ENCODE data around the gene MCRIP2. TPM values are rescaled to one million over a fixed set of nuclear protein-coding genes. Genes with fewer than 3 reads are reported as not detected.

MCRIP2 gene
- total RNA-seq (2022; extraction: Qiagen RNA extraction): 16.7 to 43.3 TPM (median 41.7 TPM) in 5 replicates

GRCh38 chr16:641326-642188 lies at the start of gene MCRIP2:
Gene MCRIP2, plus strand, starts transcription at chr16:641828. Its CDS starts 164 bp downstream, at chr16:641992.

GRCh38 chr16:630815-631405 lies 10.7 kb upstream of the MCRIP2 start, which contains the start of gene WFIKKN1:
Gene WFIKKN1, plus strand, starts transcription at chr16:630985. Its CDS starts 269 bp downstream, at chr16:631254.

GRCh38 chr16:636206-637080 lies 5.2 kb upstream of the MCRIP2 start, which contains the start of gene METTL26:
Gene METTL26, minus strand, starts transcription at chr16:636305. Its CDS starts 15 bp downstream, at chr16:636290.

GRCh38 chr16:648781-649589 lies 7.4 kb downstream of the MCRIP2 start, which contains the start of gene WDR90:
Gene WDR90, plus strand, starts transcription at chr16:649365. Its CDS starts 52 bp downstream, at chr16:649417.

GRCh38 chr16:667780-668518 lies 26.3 kb downstream of the MCRIP2 start, which contains the start of gene RHOT2:
Gene RHOT2, plus strand, starts transcription at chr16:668132. Its CDS starts 68 bp downstream, at chr16:668200.

GRCh38 chr16:674968-675883 lies 33.6 kb downstream of the MCRIP2 start, which contains the start of gene RHBDL1:
Gene RHBDL1, plus strand, starts transcription at chr16:675671. Its CDS starts 120 bp downstream, at chr16:675791.

GRCh38 chr16:679814-680624 lies 38.4 kb downstream of the MCRIP2 start, which contains the start of gene STUB1:
Gene STUB1, plus strand, starts transcription at chr16:680410. Its CDS starts 116 bp downstream, at chr16:680526.

GRCh38 chr16:684071-684794 lies 42.6 kb downstream of the MCRIP2 start, which contains the start of gene JMJD8:
Gene JMJD8, minus strand, starts transcription at chr16:684334. Its CDS starts 15 bp downstream, at chr16:684319.

Other genes with a start within 250 kb of the MCRIP2 start
- 288 to 451 TPM (median 424 TPM) in 5 replicates for gene NME4, start 244.6 kb upstream of the MCRIP2 start, total RNA-seq (2022; extraction: Qiagen RNA extraction)
- 20.9 to 31.4 TPM (median 26.9 TPM) in 5 replicates for gene DECR2, start 239.9 kb upstream of the MCRIP2 start, total RNA-seq (2022; extraction: Qiagen RNA extraction)
- gene RAB11FIP3, start 216.2 kb upstream of the MCRIP2 start, total RNA-seq (2022; extraction: Qiagen RNA extraction): 22.9 to 30.3 TPM (median 25.1 TPM) in 5 replicates
- gene CAPN15, start 114.1 kb upstream of the MCRIP2 start, total RNA-seq (2022; extraction: Qiagen RNA extraction): 39.5 to 81.2 TPM (median 72.0 TPM) in 5 replicates
- 0.09 to 0.24 TPM (median 0.20 TPM) in 5 replicates for gene PRR35, start 81.4 kb upstream of the MCRIP2 start, total RNA-seq (2022; extraction: Qiagen RNA extraction)
- gene NHLRC4, start 74.8 kb upstream of the MCRIP2 start, total RNA-seq (2022; extraction: Qiagen RNA extraction): 0.06 to 0.26 TPM (median 0.19 TPM) in 5 replicates
- 26.9 to 42.7 TPM (median 40.1 TPM) in 5 replicates for gene PIGQ, start 71.9 kb upstream of the MCRIP2 start, total RNA-seq (2022; extraction: Qiagen RNA extraction)
- 12.0 to 18.7 TPM (median 17.9 TPM) in 5 replicates for gene RAB40C, start 51.8 kb upstream of the MCRIP2 start, total RNA-seq (2022; extraction: Qiagen RNA extraction)
- gene WFIKKN1, start 10.8 kb upstream of the MCRIP2 start, total RNA-seq (2022; extraction: Qiagen RNA extraction): 0.08 to 0.23 TPM (median 0.12 TPM) in 5 replicates
- gene METTL26, start 5.5 kb upstream of the MCRIP2 start, total RNA-seq (2022; extraction: Qiagen RNA extraction): 80.9 to 144 TPM (median 141 TPM) in 5 replicates
- gene WDR90, start 7.5 kb downstream of the MCRIP2 start, total RNA-seq (2022; extraction: Qiagen RNA extraction): 16.0 to 32.2 TPM (median 30.2 TPM) in 5 replicates
- 60.6 to 101 TPM (median 96.1 TPM) in 5 replicates for gene RHOT2, start 26.3 kb downstream of the MCRIP2 start, total RNA-seq (2022; extraction: Qiagen RNA extraction)
- gene RHBDL1, start 33.8 kb downstream of the MCRIP2 start, total RNA-seq (2022; extraction: Qiagen RNA extraction): 0.59 to 1.8 TPM (median 1.6 TPM) in 5 replicates
- 86.5 to 131 TPM (median 118 TPM) in 5 replicates for gene STUB1, start 38.6 kb downstream of the MCRIP2 start, total RNA-seq (2022; extraction: Qiagen RNA extraction)
- gene JMJD8, start 42.5 kb downstream of the MCRIP2 start, total RNA-seq (2022; extraction: Qiagen RNA extraction): 63.7 to 89.3 TPM (median 78.2 TPM) in 5 replicates
- gene WDR24, start 48.6 kb downstream of the MCRIP2 start, total RNA-seq (2022; extraction: Qiagen RNA extraction): 3.6 to 6.4 TPM (median 5.8 TPM) in 5 replicates
- 9.5 to 15.8 TPM (median 11.2 TPM) in 5 replicates for gene FBXL16, start 64.0 kb downstream of the MCRIP2 start, total RNA-seq (2022; extraction: Qiagen RNA extraction)
- 73.6 to 219 TPM (median 212 TPM) in 5 replicates for gene METRN, start 73.3 kb downstream of the MCRIP2 start, total RNA-seq (2022; extraction: Qiagen RNA extraction)
- gene ANTKMT, start 79.3 kb downstream of the MCRIP2 start, total RNA-seq (2022; extraction: Qiagen RNA extraction): 29.5 to 66.7 TPM (median 62.5 TPM) in 5 replicates
- gene CCDC78, start 84.6 kb downstream of the MCRIP2 start, total RNA-seq (2022; extraction: Qiagen RNA extraction): 4.4 to 8.3 TPM (median 6.5 TPM) in 5 replicates
- 16.9 to 23.5 TPM (median 18.9 TPM) in 5 replicates for gene HAGHL, start 85.3 kb downstream of the MCRIP2 start, total RNA-seq (2022; extraction: Qiagen RNA extraction)
- gene CIAO3, start 99.2 kb downstream of the MCRIP2 start, total RNA-seq (2022; extraction: Qiagen RNA extraction): 19.6 to 30.1 TPM (median 28.3 TPM) in 5 replicates
- 2.6 to 3.3 TPM (median 2.9 TPM) in 5 replicates for gene MSLN, start 118.9 kb downstream of the MCRIP2 start, total RNA-seq (2022; extraction: Qiagen RNA extraction)
- gene RPUSD1, start 146.6 kb downstream of the MCRIP2 start, total RNA-seq (2022; extraction: Qiagen RNA extraction): 34.6 to 64.0 TPM (median 51.9 TPM) in 5 replicates
- 14.0 to 33.1 TPM (median 24.1 TPM) in 5 replicates for gene CHTF18, start 146.8 kb downstream of the MCRIP2 start, total RNA-seq (2022; extraction: Qiagen RNA extraction)
- not detected in 5 replicates for gene GNG13, start 158.9 kb downstream of the MCRIP2 start, total RNA-seq (2022; extraction: Qiagen RNA extraction)

Measured in A549 treated with Mapracorat at 1 μM for 4 hours (cell line).